ENCODE results near the gene TTC12. TPM values are rescaled to one million over a fixed set of nuclear protein-coding genes. Genes with fewer than 3 reads are reported as not detected.

TTC12 gene
- total and polyA plus RNA-seq, 2 of the 4 experiments (the other 2 are of a cell fraction), result 10.0 to 14.7 TPM

GRCh38 chr11:113394919-113395318 is 80.5 kb downstream of the TTC12 start:
- no peaks in the 10 kb centered on the region for H3K36me3 ChIP-seq (ENCODE audit: control insufficient read depth, insufficient read depth, low read length)
- H3K23ac ChIP-seq (ENCODE audit: low read depth, low read length), result no peak overlapping the region
- no peak overlapping the region for H3K18ac ChIP-seq (ENCODE audit: low read depth, low read length)
- H3K27me3 ChIP-seq (ENCODE audit: control insufficient read depth, insufficient read depth, low read length), result peaks cover 14% of the 10 kb centered on the region
- in situ Hi-C loops (cut with MboI; ENCODE audit: low sequenced_read_pairs), result no loop called here
- no peaks in the 10 kb centered on the region for H4K20me1 ChIP-seq (ENCODE audit: insufficient read depth, low read length)
- no peak overlapping the region for H3K27ac ChIP-seq (ENCODE audit: insufficient read depth, low read length)
- no peak overlapping the region for H4K5ac ChIP-seq (ENCODE audit: low read depth, low read length)
- H3K4ac ChIP-seq (ENCODE audit: low read depth, low read length), result no peak overlapping the region
- DNase-seq (no peak), ATAC-seq (ENCODE audit: low read depth) (no peak)
- H3K14ac ChIP-seq (replicated peaks; ENCODE audit: low read depth, low read length), result no peak overlapping the region
- no peak overlapping the region for H4K8ac ChIP-seq (ENCODE audit: low read depth in 2 of 2, low read length in 2 of 2)
- no TSS peak for BruUV-seq (replicated peaks)
- 65% methylated on average over 5 of the region's 11 CpGs; no CpG with 5 or more reads in 1 of the 2 experiments for WGBS, 2 experiments (ENCODE audit: extremely low coverage in 2 of 2, insufficient read length in 1 of 2)
- no peaks in the 10 kb centered on the region for H3K9me1 ChIP-seq (ENCODE audit: insufficient read depth, low read length)
- no peaks in the 10 kb centered on the region for H3K79me1 ChIP-seq (ENCODE audit: low read depth in 1 of 2, low read length in 2 of 2)
- no peak for TF ChIP-seq BHLHE40 (IDR thresholded peaks at IDR 0.05; ENCODE audit: low read depth, low read length)
- no peak for TF ChIP-seq USF2 (IDR thresholded peaks at IDR 0.05; ENCODE audit: low read depth, low read length)
- TF ChIP-seq, protein P1, sequence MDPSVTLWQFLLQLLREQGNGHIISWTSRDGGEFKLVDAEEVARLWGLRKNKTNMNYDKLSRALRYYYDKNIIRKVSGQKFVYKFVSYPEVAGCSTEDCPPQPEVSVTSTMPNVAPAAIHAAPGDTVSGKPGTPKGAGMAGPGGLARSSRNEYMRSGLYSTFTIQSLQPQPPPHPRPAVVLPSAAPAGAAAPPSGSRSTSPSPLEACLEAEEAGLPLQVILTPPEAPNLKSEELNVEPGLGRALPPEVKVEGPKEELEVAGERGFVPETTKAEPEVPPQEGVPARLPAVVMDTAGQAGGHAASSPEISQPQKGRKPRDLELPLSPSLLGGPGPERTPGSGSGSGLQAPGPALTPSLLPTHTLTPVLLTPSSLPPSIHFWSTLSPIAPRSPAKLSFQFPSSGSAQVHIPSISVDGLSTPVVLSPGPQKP (IDR thresholded peaks at IDR 0.05; ENCODE audit: borderline replicate concordance, low read depth, low read length), result no peak
- TF ChIP-seq, protein P2, sequence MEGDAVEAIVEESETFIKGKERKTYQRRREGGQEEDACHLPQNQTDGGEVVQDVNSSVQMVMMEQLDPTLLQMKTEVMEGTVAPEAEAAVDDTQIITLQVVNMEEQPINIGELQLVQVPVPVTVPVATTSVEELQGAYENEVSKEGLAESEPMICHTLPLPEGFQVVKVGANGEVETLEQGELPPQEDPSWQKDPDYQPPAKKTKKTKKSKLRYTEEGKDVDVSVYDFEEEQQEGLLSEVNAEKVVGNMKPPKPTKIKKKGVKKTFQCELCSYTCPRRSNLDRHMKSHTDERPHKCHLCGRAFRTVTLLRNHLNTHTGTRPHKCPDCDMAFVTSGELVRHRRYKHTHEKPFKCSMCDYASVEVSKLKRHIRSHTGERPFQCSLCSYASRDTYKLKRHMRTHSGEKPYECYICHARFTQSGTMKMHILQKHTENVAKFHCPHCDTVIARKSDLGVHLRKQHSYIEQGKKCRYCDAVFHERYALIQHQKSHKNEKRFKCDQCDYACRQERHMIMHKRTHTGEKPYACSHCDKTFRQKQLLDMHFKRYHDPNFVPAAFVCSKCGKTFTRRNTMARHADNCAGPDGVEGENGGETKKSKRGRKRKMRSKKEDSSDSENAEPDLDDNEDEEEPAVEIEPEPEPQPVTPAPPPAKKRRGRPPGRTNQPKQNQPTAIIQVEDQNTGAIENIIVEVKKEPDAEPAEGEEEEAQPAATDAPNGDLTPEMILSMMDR (conservative IDR thresholded peaks at IDR 0.05; ENCODE audit: low read depth, low read length), result no peak
- no peak for TF ChIP-seq MAZ (IDR thresholded peaks at IDR 0.05; ENCODE audit: borderline replicate concordance, low read depth, low read length)
- no peak for TF ChIP-seq SMC3 (IDR thresholded peaks at IDR 0.05; ENCODE audit: low read depth, low read length)
- no peak overlapping the region for H3K9ac ChIP-seq (ENCODE audit: low read depth, low read length)
- no peaks in the 10 kb centered on the region for H3K4me1 ChIP-seq (ENCODE audit: control insufficient read depth, insufficient read depth, low read length)
- dilution Hi-C loops (cut with HindIII; ENCODE audit: low sequenced_read_pairs, unreplicated experiment), result no loop called here
- no peaks in the 10 kb centered on the region for H3K9me3 ChIP-seq (ENCODE audit: control insufficient read depth, insufficient read depth, low read length)
- no peak overlapping the region for H2AK9ac ChIP-seq (replicated peaks; ENCODE audit: low read depth, low read length, poor library complexity)
- no peak overlapping the region for H2AK5ac ChIP-seq (ENCODE audit: low read depth, low read length)
- H2BK20ac ChIP-seq (ENCODE audit: low read depth, low read length), result no peak overlapping the region
- H2BK120ac ChIP-seq (ENCODE audit: low read depth, low read length), result no peak overlapping the region
- intact Hi-C loops (cut with micrococcal nuclease), result no loop called here
- no peak overlapping the region for H4K91ac ChIP-seq (ENCODE audit: insufficient read depth, low read depth, low read length)
- H3K4me3 ChIP-seq (ENCODE audit: insufficient read depth, low read depth, low read length), result no peak overlapping the region
- no peak overlapping the region for H3K56ac ChIP-seq (ENCODE audit: extremely low read depth, insufficient read depth, low read length)
- CTCF ChIA-PET, result interaction anchor here (0.7 kb wide), 1 partner anchor 57 kb away, joined by 3 read pairs; no protein-coding TSS in a partner anchor
- no peak overlapping the region for H2BK15ac ChIP-seq (ENCODE audit: low read depth, low read length)
- no peak overlapping the region for H3K4me2 ChIP-seq (ENCODE audit: low read depth, low read length)
- no peak overlapping the region for H2BK5ac ChIP-seq (ENCODE audit: low read depth, low read length, poor library complexity, severe bottlenecking)
- POLR2A ChIA-PET (ENCODE audit: unreplicated experiment), result no interaction called here
- no peak overlapping the region for H2AFZ ChIP-seq (replicated peaks; ENCODE audit: low read length, poor library complexity)

Measured in IMR-90 (cell line).